ENCODE measurements around the gene RGMA. TPM values are rescaled to one million over a fixed set of nuclear protein-coding genes. Genes with fewer than 3 reads are reported as not detected.

RGMA gene
- total and polyA plus RNA-seq, 10 of the 15 experiments (the other 5 are each of a cell fraction or from before 2014, with no cell fraction given) = not detected

- no TSS peak for BruUV-seq (replicated peaks)
- no peak for ATAC-seq
- Histone ChIP-seq H3K79me2 (ENCODE audit: control insufficient read depth, insufficient read depth, low read length) (no peaks in the 10 kb centered on the region), H3K27ac (ENCODE audit: control insufficient read depth, insufficient read depth) (no peak overlapping the region), H3K4me3 (no peak overlapping the region), H3K4me1 (ENCODE audit: control insufficient read depth, insufficient read depth, low read length) (no peaks in the 10 kb centered on the region), H3K9ac (ENCODE audit: control insufficient read depth, insufficient read depth, low read length) (no peak overlapping the region), H3K27me3 (replicated peaks in 1 of 2; ENCODE audit: control insufficient read depth in 2 of 2, insufficient read depth in 2 of 2, low read length in 1 of 2) (no peaks in the 10 kb centered on the region; a peak in 2 of 4 replicates), H4K20me1 (ENCODE audit: control insufficient read depth, insufficient read depth) (no peaks in the 10 kb centered on the region), H2AFZ (ENCODE audit: control insufficient read depth, low read depth, low read length) (no peak overlapping the region), H3K36me3 (ENCODE audit: control insufficient read depth in 2 of 2, insufficient read depth in 2 of 2, low read length in 1 of 2) (no peaks in the 10 kb centered on the region), H3K4me2 (ENCODE audit: control insufficient read depth, insufficient read depth) (no peak overlapping the region), H3K9me3 (replicated peaks; ENCODE audit: control insufficient read depth, insufficient read depth, low read length) (no peaks in the 10 kb centered on the region)
- intact Hi-C loops (cut with micrococcal nuclease; ENCODE audit: unreplicated experiment) (no loop called here), in situ Hi-C loops (cut with MboI) (no loop called here)
- DNase-seq (ENCODE audit: low read depth, low spot score) = no peak
- TF ChIP-seq ETV6 (conservative IDR thresholded peaks at IDR 0.05 in 1 of 2, IDR thresholded peaks at IDR 0.05 in 1 of 2; ENCODE audit: borderline replicate concordance in 1 of 2, low read depth in 1 of 2) = no peak
- no peak for TF ChIP-seq BRCA1 (IDR thresholded peaks at IDR 0.05; ENCODE audit: low read depth, low read length)
- TF ChIP-seq, protein P1, sequence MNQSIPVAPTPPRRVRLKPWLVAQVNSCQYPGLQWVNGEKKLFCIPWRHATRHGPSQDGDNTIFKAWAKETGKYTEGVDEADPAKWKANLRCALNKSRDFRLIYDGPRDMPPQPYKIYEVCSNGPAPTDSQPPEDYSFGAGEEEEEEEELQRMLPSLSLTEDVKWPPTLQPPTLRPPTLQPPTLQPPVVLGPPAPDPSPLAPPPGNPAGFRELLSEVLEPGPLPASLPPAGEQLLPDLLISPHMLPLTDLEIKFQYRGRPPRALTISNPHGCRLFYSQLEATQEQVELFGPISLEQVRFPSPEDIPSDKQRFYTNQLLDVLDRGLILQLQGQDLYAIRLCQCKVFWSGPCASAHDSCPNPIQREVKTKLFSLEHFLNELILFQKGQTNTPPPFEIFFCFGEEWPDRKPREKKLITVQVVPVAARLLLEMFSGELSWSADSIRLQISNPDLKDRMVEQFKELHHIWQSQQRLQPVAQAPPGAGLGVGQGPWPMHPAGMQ (IDR thresholded peaks at IDR 0.05; ENCODE audit: borderline replicate concordance) = no peak
- TF ChIP-seq, protein P2, sequence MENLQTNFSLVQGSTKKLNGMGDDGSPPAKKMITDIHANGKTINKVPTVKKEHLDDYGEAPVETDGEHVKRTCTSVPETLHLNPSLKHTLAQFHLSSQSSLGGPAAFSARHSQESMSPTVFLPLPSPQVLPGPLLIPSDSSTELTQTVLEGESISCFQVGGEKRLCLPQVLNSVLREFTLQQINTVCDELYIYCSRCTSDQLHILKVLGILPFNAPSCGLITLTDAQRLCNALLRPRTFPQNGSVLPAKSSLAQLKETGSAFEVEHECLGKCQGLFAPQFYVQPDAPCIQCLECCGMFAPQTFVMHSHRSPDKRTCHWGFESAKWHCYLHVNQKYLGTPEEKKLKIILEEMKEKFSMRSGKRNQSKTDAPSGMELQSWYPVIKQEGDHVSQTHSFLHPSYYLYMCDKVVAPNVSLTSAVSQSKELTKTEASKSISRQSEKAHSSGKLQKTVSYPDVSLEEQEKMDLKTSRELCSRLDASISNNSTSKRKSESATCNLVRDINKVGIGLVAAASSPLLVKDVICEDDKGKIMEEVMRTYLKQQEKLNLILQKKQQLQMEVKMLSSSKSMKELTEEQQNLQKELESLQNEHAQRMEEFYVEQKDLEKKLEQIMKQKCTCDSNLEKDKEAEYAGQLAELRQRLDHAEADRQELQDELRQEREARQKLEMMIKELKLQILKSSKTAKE (IDR thresholded peaks at IDR 0.05; ENCODE audit: low read depth, poor library complexity, severe bottlenecking) = no peak
- no peak for TF ChIP-seq SMAD5 (IDR thresholded peaks at IDR 0.05; ENCODE audit: low read depth)
- no peak for TF ChIP-seq YY1 (IDR thresholded peaks at IDR 0.05; ENCODE audit: low read depth, low read length)
- ChIA-PET RAD21 (ENCODE audit: unreplicated experiment) (no interaction called here), POLR2A (no interaction called here), CTCF (no interaction called here), SMC1A (ENCODE audit: uncharacterized antibody, unreplicated experiment) (no interaction called here)
- 59% methylated on average over 5 of the region's 5 CpGs for WGBS (ENCODE audit: insufficient coverage, insufficient replicate concordance, low lambda C conversion rate, missing lambda C conversion rate)
- FAIRE-seq = no peak
Measured at GRCh38 chr15:93121107-93121506, 32.1 kb upstream of the RGMA start.

Measured in GM12878 (cell line).